Measurements from ENCODE around the gene CD46. TPM values are rescaled to one million over a fixed set of nuclear protein-coding genes. Genes with fewer than 3 reads are reported as not detected.

Gene CD46
- total and polyA plus RNA-seq, 10 of the 15 experiments (the other 5 are each of a cell fraction or from before 2014, with no cell fraction given) = 61.1 to 198 (median 81.4) TPM

DNA sequence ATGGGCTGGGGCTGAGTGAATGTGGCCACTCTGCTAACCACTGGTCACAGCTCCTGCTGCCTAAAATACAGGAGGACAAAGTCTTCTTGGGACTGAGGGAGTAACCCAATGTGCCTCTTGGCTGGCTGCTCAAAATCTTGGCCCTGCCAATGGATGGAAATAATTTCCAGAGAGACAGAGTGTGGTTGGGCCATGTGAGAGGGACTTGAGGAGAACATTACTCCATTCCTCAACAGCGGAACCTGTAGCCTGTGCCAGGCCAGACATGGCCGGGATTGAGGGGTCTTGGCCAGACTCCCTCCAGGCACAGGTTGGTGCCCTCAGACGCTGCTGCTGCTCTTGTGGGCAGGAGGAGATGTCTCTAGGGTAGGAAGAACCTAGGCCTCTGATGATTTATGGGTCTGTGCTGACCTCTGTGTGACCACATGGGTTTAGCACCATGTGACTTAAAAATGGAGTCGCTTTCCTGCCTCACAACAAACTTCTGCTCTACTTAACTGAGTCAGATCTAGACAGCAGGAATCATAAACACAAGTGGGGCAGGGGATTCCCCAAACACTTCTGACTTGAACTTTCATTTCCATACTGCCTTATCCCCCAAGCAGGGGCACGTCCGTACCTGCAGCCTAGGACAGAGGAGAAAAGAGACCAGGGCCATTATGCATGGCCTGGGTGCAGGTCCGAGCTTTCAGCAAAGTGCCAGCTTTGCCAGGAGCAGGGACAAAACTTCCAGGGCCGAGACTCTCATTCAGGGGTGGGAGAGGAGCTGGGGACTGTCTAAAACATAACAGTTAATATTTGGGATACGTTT lies 79.9 kb downstream of the CD46 start (continued):
- TF ChIP-seq RELA (IDR thresholded peaks at IDR 0.05; ENCODE audit: borderline replicate concordance, partially characterized antibody) (peak; percentile 84), NFXL1 (IDR thresholded peaks at IDR 0.05; ENCODE audit: borderline replicate concordance) (no peak), EP300 (IDR thresholded peaks at IDR 0.05; ENCODE audit: borderline replicate concordance in 1 of 2, control insufficient read depth in 1 of 2, low read depth in 2 of 2, low read length in 2 of 2) (peak; percentile 86 to 87), CHD2 (IDR thresholded peaks at IDR 0.05; ENCODE audit: borderline replicate concordance, low read depth, low read length) (peak; percentile 58; the same call in 1 of the 2 replicates), NRF1 (conservative IDR thresholded peaks at IDR 0.05; ENCODE audit: low read depth, low read length) (no peak), MYB (IDR thresholded peaks at IDR 0.05; ENCODE audit: borderline replicate concordance, low read depth, low read length) (no peak), SREBF2 (IDR thresholded peaks at IDR 0.05; ENCODE audit: low read length) (no peak), BCL11A (IDR thresholded peaks at IDR 0.05; ENCODE audit: low read depth, low read length) (peak; percentile 51; the same call in 1 of the 2 replicates), MEF2B (IDR thresholded peaks at IDR 0.05; ENCODE audit: partially characterized antibody, poor library complexity, severe bottlenecking) (no peak)
- TF ChIP-seq, protein P1, sequence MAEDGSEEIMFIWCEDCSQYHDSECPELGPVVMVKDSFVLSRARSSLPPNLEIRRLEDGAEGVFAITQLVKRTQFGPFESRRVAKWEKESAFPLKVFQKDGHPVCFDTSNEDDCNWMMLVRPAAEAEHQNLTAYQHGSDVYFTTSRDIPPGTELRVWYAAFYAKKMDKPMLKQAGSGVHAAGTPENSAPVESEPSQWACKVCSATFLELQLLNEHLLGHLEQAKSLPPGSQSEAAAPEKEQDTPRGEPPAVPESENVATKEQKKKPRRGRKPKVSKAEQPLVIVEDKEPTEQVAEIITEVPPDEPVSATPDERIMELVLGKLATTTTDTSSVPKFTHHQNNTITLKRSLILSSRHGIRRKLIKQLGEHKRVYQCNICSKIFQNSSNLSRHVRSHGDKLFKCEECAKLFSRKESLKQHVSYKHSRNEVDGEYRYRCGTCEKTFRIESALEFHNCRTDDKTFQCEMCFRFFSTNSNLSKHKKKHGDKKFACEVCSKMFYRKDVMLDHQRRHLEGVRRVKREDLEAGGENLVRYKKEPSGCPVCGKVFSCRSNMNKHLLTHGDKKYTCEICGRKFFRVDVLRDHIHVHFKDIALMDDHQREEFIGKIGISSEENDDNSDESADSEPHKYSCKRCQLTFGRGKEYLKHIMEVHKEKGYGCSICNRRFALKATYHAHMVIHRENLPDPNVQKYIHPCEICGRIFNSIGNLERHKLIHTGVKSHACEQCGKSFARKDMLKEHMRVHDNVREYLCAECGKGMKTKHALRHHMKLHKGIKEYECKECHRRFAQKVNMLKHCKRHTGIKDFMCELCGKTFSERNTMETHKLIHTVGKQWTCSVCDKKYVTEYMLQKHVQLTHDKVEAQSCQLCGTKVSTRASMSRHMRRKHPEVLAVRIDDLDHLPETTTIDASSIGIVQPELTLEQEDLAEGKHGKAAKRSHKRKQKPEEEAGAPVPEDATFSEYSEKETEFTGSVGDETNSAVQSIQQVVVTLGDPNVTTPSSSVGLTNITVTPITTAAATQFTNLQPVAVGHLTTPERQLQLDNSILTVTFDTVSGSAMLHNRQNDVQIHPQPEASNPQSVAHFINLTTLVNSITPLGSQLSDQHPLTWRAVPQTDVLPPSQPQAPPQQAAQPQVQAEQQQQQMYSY (CRISPR knock-in tag; IDR thresholded peaks at IDR 0.05) = no peak
- TF ChIP-seq, protein P2, sequence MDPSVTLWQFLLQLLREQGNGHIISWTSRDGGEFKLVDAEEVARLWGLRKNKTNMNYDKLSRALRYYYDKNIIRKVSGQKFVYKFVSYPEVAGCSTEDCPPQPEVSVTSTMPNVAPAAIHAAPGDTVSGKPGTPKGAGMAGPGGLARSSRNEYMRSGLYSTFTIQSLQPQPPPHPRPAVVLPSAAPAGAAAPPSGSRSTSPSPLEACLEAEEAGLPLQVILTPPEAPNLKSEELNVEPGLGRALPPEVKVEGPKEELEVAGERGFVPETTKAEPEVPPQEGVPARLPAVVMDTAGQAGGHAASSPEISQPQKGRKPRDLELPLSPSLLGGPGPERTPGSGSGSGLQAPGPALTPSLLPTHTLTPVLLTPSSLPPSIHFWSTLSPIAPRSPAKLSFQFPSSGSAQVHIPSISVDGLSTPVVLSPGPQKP (IDR thresholded peaks at IDR 0.05; ENCODE audit: low read depth, low read length) = no peak
- TF ChIP-seq, protein P3, sequence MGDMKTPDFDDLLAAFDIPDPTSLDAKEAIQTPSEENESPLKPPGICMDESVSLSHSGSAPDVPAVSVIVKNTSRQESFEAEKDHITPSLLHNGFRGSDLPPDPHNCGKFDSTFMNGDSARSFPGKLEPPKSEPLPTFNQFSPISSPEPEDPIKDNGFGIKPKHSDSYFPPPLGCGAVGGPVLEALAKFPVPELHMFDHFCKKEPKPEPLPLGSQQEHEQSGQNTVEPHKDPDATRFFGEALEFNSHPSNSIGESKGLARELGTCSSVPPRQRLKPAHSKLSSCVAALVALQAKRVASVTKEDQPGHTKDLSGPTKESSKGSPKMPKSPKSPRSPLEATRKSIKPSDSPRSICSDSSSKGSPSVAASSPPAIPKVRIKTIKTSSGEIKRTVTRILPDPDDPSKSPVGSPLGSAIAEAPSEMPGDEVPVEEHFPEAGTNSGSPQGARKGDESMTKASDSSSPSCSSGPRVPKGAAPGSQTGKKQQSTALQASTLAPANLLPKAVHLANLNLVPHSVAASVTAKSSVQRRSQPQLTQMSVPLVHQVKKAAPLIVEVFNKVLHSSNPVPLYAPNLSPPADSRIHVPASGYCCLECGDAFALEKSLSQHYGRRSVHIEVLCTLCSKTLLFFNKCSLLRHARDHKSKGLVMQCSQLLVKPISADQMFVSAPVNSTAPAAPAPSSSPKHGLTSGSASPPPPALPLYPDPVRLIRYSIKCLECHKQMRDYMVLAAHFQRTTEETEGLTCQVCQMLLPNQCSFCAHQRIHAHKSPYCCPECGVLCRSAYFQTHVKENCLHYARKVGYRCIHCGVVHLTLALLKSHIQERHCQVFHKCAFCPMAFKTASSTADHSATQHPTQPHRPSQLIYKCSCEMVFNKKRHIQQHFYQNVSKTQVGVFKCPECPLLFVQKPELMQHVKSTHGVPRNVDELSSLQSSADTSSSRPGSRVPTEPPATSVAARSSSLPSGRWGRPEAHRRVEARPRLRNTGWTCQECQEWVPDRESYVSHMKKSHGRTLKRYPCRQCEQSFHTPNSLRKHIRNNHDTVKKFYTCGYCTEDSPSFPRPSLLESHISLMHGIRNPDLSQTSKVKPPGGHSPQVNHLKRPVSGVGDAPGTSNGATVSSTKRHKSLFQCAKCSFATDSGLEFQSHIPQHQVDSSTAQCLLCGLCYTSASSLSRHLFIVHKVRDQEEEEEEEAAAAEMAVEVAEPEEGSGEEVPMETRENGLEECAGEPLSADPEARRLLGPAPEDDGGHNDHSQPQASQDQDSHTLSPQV (IDR thresholded peaks at IDR 0.05) = peak; percentile 88
- TF ChIP-seq, protein P4, sequence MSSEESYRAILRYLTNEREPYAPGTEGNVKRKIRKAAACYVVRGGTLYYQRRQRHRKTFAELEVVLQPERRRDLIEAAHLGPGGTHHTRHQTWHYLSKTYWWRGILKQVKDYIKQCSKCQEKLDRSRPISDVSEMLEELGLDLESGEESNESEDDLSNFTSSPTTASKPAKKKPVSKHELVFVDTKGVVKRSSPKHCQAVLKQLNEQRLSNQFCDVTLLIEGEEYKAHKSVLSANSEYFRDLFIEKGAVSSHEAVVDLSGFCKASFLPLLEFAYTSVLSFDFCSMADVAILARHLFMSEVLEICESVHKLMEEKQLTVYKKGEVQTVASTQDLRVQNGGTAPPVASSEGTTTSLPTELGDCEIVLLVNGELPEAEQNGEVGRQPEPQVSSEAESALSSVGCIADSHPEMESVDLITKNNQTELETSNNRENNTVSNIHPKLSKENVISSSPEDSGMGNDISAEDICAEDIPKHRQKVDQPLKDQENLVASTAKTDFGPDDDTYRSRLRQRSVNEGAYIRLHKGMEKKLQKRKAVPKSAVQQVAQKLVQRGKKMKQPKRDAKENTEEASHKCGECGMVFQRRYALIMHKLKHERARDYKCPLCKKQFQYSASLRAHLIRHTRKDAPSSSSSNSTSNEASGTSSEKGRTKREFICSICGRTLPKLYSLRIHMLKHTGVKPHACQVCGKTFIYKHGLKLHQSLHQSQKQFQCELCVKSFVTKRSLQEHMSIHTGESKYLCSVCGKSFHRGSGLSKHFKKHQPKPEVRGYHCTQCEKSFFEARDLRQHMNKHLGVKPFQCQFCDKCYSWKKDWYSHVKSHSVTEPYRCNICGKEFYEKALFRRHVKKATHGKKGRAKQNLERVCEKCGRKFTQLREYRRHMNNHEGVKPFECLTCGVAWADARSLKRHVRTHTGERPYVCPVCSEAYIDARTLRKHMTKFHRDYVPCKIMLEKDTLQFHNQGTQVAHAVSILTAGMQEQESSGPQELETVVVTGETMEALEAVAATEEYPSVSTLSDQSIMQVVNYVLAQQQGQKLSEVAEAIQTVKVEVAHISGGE (CRISPR knock-in tag; IDR thresholded peaks at IDR 0.05) = no peak
